ENCODE results near the gene TRPV3.
"Not testable (repeated sequence)": the region's sequence is repeated elsewhere in the genome, so short reads cannot be mapped to it uniquely, and the experiment has no call there.

Gene TRPV3

DNA sequence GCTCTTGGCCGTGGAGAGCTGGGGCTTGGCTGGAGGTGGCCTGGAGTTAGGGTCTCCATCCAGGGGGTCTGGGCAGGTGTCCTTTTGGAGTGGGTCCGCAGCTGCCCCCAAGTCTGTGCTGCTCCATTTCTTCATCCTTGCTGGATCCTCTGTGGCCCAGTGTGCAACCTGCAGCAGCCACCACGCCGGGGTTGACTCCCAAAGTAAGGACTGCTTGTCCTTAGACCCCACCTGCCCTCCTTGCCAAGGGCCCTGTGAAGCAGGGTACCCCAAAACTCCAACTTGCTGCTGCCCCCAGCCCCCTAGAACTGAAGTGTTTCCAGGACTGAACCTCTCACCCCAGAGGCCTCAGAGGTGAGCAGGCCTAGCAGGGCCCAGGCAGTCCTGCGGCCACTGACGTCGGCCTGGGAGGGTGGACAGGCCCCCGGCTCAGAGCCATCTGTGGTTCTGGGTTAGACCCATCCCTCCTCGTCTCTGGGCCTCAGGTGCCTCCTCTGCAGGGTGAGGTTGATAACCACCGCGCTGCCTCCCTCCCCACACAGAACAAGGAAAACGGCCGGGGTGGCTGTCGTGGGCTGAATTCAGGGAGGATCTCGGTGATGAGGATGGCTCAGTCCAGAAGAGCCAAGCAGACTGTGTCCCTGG, 34.7 kb upstream of the TRPV3 start:
- H3K9ac ChIP-seq (ENCODE audit: low read length) = no peak overlapping the region
- H3K4me3 ChIP-seq (ENCODE audit: low read depth, low read length) = no peak overlapping the region
- no peaks in the 10 kb centered on the region for H3K27me3 ChIP-seq (ENCODE audit: control insufficient read depth, insufficient read depth, low read length)
- peaks cover 27% of the 10 kb centered on the region for H3K36me3 ChIP-seq (ENCODE audit: control insufficient read depth, insufficient read depth, low read length)
- no peak overlapping the region for H3K27ac ChIP-seq (ENCODE audit: low read depth, low read length)
- no peaks in the 10 kb centered on the region for H3K4me1 ChIP-seq (ENCODE audit: control insufficient read depth, insufficient read depth, low read length)
- H3K9me3 ChIP-seq (ENCODE audit: control insufficient read depth, insufficient read depth, low read depth, low read length) = no peaks in the 10 kb centered on the region

DNA sequence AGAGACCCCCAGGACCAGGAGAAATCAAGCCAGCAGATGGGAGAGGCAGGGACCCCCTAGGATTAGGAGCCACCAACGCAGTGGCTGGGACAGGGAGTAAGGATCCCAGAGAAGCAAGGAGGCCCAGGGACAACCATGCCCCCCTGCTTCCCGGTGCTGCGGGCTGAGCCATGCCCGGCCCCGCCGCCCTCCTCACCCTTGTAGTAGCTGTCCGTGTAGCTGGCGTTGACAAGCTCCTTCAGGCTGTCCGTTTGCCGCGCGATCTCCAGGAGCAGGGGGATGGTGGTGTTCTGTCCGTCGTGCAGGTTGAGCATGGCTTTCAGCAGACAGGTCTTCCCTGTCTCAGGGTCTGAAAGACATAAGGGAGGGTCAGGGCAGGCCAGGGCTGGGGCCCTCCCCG, 33.2 kb upstream of the TRPV3 start:
- no peaks in the 10 kb centered on the region for H3K4me1 ChIP-seq (ENCODE audit: control insufficient read depth, insufficient read depth, low read length)
- no peaks in the 10 kb centered on the region for H3K9me3 ChIP-seq (ENCODE audit: control insufficient read depth, insufficient read depth, low read depth, low read length)
- no peak overlapping the region for H3K9ac ChIP-seq (ENCODE audit: low read length)
- no peak overlapping the region for H3K27ac ChIP-seq (ENCODE audit: low read depth, low read length)
- peaks cover 39% of the 10 kb centered on the region for H3K36me3 ChIP-seq (ENCODE audit: control insufficient read depth, insufficient read depth, low read length)
- no peaks in the 10 kb centered on the region for H3K27me3 ChIP-seq (ENCODE audit: control insufficient read depth, insufficient read depth, low read length)
- no peak overlapping the region for H3K4me3 ChIP-seq (ENCODE audit: low read depth, low read length)

DNA sequence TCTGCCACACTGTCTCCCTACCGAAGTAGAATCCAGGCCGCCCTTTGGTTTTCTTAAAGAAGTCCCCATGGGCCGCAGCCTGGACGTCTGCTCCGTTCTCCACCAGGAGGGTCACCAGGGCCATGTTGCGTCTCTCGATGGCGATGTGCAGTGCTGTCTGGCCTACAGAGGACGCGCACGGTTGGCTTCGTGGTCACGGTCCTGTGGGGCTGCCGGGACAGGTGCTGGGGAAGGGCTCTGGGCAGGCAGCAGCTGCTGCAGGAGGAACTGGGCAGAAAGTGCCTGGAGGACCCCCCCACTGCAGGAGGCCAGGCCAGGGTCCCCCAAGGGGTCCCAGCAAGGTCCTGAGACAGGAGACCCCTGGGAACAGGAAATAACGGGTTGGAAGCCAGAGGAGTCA, 32.6 kb upstream of the TRPV3 start:
- H3K27ac ChIP-seq (ENCODE audit: low read depth, low read length) = no peak overlapping the region

DNA sequence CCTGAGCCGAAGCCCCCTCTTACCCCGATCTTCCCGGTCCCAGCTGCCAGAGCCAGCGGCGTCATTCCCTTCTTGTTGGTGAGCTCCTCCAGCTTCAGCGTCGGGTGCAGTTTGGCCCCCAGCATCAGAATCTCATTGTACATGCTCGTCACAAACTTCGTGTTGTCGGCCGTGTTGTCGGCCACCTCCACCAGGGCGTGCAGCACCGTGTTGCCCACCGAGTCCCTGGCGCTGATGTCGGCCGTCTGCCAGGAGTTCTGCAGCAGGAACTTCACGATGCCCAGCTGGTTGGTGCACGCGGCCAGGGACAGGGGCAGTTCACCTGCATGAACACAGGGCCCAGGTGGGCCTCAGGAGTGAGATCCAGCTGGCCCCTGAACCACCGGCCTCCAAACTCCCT, 32.2 kb upstream of the TRPV3 start:
- Histone ChIP-seq H3K36me3 (ENCODE audit: control insufficient read depth, insufficient read depth, low read length) (peaks cover 44% of the 10 kb centered on the region), H3K4me3 (ENCODE audit: low read depth, low read length) (no peak overlapping the region), H3K27me3 (ENCODE audit: control insufficient read depth, insufficient read depth, low read length) (no peaks in the 10 kb centered on the region), H3K9ac (ENCODE audit: low read length) (no peak overlapping the region), H3K4me1 (ENCODE audit: control insufficient read depth, insufficient read depth, low read length) (no peaks in the 10 kb centered on the region), H3K9me3 (ENCODE audit: control insufficient read depth, insufficient read depth, low read depth, low read length) (no peaks in the 10 kb centered on the region), H3K27ac (ENCODE audit: low read depth, low read length) (no peak overlapping the region)

More for the DNA sequence above, 32.6 kb upstream of the TRPV3 start:
- no peaks in the 10 kb centered on the region for H3K4me1 ChIP-seq (ENCODE audit: control insufficient read depth, insufficient read depth, low read length)
- no peaks in the 10 kb centered on the region for H3K9me3 ChIP-seq (ENCODE audit: control insufficient read depth, insufficient read depth, low read depth, low read length)
- H3K27me3 ChIP-seq (ENCODE audit: control insufficient read depth, insufficient read depth, low read length) = no peaks in the 10 kb centered on the region
- H3K4me3 ChIP-seq (ENCODE audit: low read depth, low read length) = no peak overlapping the region
- no peak overlapping the region for H3K9ac ChIP-seq (ENCODE audit: low read length)
- H3K36me3 ChIP-seq (ENCODE audit: control insufficient read depth, insufficient read depth, low read length) = peaks cover 44% of the 10 kb centered on the region

DNA sequence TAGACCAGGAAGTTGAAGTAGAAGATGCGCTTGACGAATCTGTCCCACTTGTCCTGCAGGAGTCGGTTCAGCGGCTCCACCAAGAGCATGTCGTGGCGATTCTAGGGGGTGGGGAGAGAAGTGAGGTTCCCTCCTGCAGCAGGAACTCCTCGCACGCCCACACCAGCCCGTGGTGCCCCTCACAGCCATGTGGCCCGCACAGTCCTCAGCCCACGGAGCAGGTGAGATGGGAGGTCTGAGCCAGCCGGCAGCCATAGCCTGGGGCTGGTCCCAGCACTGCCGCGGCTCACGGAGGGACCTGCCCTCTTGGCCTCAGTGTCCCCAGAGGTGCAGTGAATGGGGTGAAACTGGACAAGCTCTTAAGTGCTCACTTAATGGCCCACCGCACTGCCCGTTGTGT, 28.2 kb upstream of the TRPV3 start:
- no peak overlapping the region for H3K27ac ChIP-seq (ENCODE audit: low read depth, low read length)
- no peaks in the 10 kb centered on the region for H3K4me1 ChIP-seq (ENCODE audit: control insufficient read depth, insufficient read depth, low read length)
- H3K9ac ChIP-seq (ENCODE audit: low read length) = no peak overlapping the region
- no peaks in the 10 kb centered on the region for H3K27me3 ChIP-seq (ENCODE audit: control insufficient read depth, insufficient read depth, low read length)
- peaks cover 50% of the 10 kb centered on the region for H3K36me3 ChIP-seq (ENCODE audit: control insufficient read depth, insufficient read depth, low read length)
- H3K9me3 ChIP-seq (ENCODE audit: control insufficient read depth, insufficient read depth, low read depth, low read length) = no peaks in the 10 kb centered on the region
- no peak overlapping the region for H3K4me3 ChIP-seq (ENCODE audit: low read depth, low read length)

DNA sequence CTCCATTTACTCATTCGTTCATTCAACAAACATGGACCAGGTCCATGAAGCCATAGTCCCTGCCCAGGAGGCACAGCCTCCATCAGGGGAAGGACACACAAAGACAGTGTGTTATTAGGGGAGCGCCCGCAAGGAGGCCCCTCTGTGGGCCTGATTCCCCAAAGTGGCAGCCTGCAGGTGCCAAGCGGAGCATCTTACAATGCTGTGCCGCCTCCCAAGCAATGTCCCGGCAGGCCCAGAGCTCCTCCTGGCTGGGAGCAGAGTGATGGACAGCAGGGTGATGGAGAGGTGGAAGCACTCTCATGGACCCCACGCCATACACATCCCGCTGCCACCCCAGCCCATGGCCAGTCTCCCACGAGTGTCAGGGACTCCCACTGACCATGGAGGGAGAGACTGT, 25.8 kb upstream of the TRPV3 start:
- no peak overlapping the region for H3K9ac ChIP-seq (ENCODE audit: low read length)
- H3K4me3 ChIP-seq (ENCODE audit: low read depth, low read length) = no peak overlapping the region
- H3K27ac ChIP-seq (ENCODE audit: low read depth, low read length) = no peak overlapping the region
- no peaks in the 10 kb centered on the region for H3K27me3 ChIP-seq (ENCODE audit: control insufficient read depth, insufficient read depth, low read length)
- H3K4me1 ChIP-seq (ENCODE audit: control insufficient read depth, insufficient read depth, low read length) = no peaks in the 10 kb centered on the region
- peaks cover 42% of the 10 kb centered on the region for H3K36me3 ChIP-seq (ENCODE audit: control insufficient read depth, insufficient read depth, low read length)
- H3K9me3 ChIP-seq (ENCODE audit: control insufficient read depth, insufficient read depth, low read depth, low read length) = no peaks in the 10 kb centered on the region

DNA sequence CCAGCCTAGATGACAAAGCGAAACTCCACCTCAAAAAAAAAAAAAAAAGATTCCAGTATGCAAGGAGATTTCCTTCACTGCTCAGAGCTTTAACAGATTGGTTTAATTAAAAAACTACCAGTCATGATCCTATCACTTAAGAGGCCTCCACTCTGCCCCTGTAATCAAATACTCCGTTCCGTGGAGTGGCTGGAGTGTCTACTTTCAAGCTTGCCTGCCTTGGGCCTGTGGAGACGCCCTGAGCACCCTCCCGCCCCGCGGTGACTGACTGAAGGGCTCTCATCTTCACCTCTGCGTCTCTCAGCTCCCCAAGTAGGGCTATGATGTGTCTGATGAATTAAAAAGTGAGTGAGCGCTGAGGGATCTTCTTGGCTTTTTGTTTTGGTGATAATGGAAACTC, 25.3 kb upstream of the TRPV3 start:
- H3K27me3 ChIP-seq (ENCODE audit: control insufficient read depth, insufficient read depth, low read length) = no peaks in the 10 kb centered on the region
- no peak overlapping the region for H3K9ac ChIP-seq (ENCODE audit: low read length)
- no peaks in the 10 kb centered on the region for H3K9me3 ChIP-seq (ENCODE audit: control insufficient read depth, insufficient read depth, low read depth, low read length)
- H3K27ac ChIP-seq (ENCODE audit: low read depth, low read length) = no peak overlapping the region
- peaks cover 39% of the 10 kb centered on the region for H3K36me3 ChIP-seq (ENCODE audit: control insufficient read depth, insufficient read depth, low read length)
- no peak overlapping the region for H3K4me3 ChIP-seq (ENCODE audit: low read depth, low read length)
- no peaks in the 10 kb centered on the region for H3K4me1 ChIP-seq (ENCODE audit: control insufficient read depth, insufficient read depth, low read length)

DNA sequence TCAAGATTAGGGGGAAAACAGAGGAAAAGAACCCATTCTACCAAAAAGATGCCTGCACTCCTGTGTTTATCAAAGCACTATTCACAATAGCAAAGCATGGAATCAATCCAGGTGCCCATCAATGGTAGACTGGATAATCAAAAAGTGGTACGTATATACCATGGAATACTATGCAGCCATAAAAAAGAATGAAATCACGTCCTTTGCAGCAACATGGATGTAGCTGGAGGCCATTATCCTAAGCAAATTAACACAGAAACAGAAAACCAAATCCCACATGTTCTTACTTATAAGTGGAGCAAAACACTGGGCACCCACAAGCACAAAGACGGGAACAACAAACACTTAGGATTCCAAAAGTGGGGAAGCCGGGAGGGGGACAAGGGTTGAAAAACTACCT, 21.1 kb upstream of the TRPV3 start:
- H3K9me3 ChIP-seq (ENCODE audit: control insufficient read depth, insufficient read depth, low read depth, low read length); H3K9ac ChIP-seq (ENCODE audit: low read length); H3K27me3 ChIP-seq (ENCODE audit: control insufficient read depth, insufficient read depth, low read length); H3K27ac ChIP-seq (ENCODE audit: low read depth, low read length); H3K4me1 ChIP-seq (ENCODE audit: control insufficient read depth, insufficient read depth, low read length); H3K4me3 ChIP-seq (ENCODE audit: low read depth, low read length): not testable (repeated sequence)
- H3K36me3 ChIP-seq (ENCODE audit: control insufficient read depth, insufficient read depth, low read length) = peaks cover 42% of the 10 kb centered on the region

DNA sequence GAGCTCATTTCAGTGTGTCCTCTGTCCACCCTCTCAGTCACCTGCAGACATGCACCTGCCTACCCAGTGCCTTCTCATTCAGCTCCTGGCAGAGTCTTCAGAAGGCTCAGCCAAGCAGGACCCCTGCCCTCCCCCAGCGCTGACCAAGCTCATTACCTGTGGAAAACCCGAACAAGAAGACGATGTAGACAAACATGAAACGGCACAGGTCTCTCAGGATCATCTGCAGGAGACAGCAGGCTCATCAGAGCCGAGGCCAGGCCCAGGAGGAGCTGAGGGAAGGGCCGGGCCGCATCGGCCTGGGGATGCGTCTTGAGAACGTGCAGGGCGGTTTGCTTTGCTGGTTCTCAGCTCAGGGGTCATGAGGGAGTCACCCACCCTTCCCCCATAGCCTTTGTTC, 19.4 kb upstream of the TRPV3 start:
- no peak overlapping the region for H3K27ac ChIP-seq (ENCODE audit: low read depth, low read length)
- H3K9me3 ChIP-seq (ENCODE audit: control insufficient read depth, insufficient read depth, low read depth, low read length) = no peaks in the 10 kb centered on the region
- peaks cover 40% of the 10 kb centered on the region for H3K36me3 ChIP-seq (ENCODE audit: control insufficient read depth, insufficient read depth, low read length)
- no peaks in the 10 kb centered on the region for H3K27me3 ChIP-seq (ENCODE audit: control insufficient read depth, insufficient read depth, low read length)
- no peaks in the 10 kb centered on the region for H3K4me1 ChIP-seq (ENCODE audit: control insufficient read depth, insufficient read depth, low read length)
- no peak overlapping the region for H3K4me3 ChIP-seq (ENCODE audit: low read depth, low read length)
- H3K9ac ChIP-seq (ENCODE audit: low read length) = no peak overlapping the region

DNA sequence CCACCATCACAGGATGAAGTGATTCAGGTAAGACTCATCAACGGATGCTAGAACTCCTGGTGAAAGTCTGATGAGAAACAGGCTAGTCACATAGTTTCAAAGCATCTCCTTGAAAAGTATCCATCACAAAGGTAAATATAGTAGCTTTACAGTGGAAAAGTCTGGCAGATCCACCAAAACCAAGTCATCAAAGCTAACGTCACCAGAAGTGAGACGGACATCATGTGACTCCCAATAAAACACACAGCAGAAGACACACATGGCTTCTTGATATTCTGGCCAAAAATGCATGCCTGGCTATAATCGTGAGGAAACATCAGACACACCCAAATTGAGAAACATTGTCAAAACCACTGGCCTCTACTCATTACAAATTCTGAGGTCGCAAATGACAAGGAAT, 17.9 kb upstream of the TRPV3 start:
- H3K27me3 ChIP-seq (ENCODE audit: control insufficient read depth, insufficient read depth, low read length) = no peaks in the 10 kb centered on the region
- H3K27ac ChIP-seq (ENCODE audit: low read depth, low read length) = no peak overlapping the region
- H3K9ac ChIP-seq (ENCODE audit: low read length) = no peak overlapping the region
- peaks cover 48% of the 10 kb centered on the region for H3K36me3 ChIP-seq (ENCODE audit: control insufficient read depth, insufficient read depth, low read length)
- no peaks in the 10 kb centered on the region for H3K9me3 ChIP-seq (ENCODE audit: control insufficient read depth, insufficient read depth, low read depth, low read length)
- no peaks in the 10 kb centered on the region for H3K4me1 ChIP-seq (ENCODE audit: control insufficient read depth, insufficient read depth, low read length)
- no peak overlapping the region for H3K4me3 ChIP-seq (ENCODE audit: low read depth, low read length)

DNA sequence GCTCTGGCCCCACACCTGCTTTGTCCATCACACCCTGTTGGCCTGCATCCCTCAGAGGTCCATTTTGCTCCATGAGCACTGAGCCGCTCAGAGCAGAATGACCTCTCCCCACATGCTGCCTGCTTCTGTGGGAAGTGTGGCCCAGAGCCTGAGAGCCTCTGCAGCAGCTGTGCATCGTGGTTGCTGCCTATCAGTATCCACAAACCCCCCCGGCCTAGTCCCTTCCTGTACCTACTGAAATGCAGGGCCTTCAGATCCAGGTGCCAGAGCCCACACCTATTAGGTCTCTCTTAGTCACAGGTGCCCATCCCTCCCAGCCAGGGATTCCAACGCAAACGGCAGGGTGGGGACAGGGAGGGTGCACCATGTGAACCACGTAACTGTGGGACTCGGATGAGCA, 16.6 kb upstream of the TRPV3 start:
- H3K36me3 ChIP-seq (ENCODE audit: control insufficient read depth, insufficient read depth, low read length) = peaks cover 41% of the 10 kb centered on the region
- H3K9me3 ChIP-seq (ENCODE audit: control insufficient read depth, insufficient read depth, low read depth, low read length) = no peaks in the 10 kb centered on the region
- H3K4me1 ChIP-seq (ENCODE audit: control insufficient read depth, insufficient read depth, low read length) = no peaks in the 10 kb centered on the region
- no peaks in the 10 kb centered on the region for H3K27me3 ChIP-seq (ENCODE audit: control insufficient read depth, insufficient read depth, low read length)
- no peak overlapping the region for H3K27ac ChIP-seq (ENCODE audit: low read depth, low read length)
- no peak overlapping the region for H3K4me3 ChIP-seq (ENCODE audit: low read depth, low read length)
- no peak overlapping the region for H3K9ac ChIP-seq (ENCODE audit: low read length)

Data from HUES6 (cell line).